Colonic mucosa (tissue), 4 donors: ENCODE data around the gene EEF1A2. TPM values are rescaled to one million over a fixed set of nuclear protein-coding genes. Genes with fewer than 3 reads are reported as not detected.

Experiments used
- DNase-seq: peaks from one replicate; pipeline ENCODE4 v3.0.0-alpha.2; 2020
- H3K27ac ChIP-seq: fragments of 200-600 bp; one replicate; pipeline ENCODE4 v1.8.0; 2021
- H3K27me3 ChIP-seq: fragments of 200-600 bp; one replicate; pipeline ENCODE4 v1.8.0; 2021
- H3K36me3 ChIP-seq: fragments of 200-600 bp; one replicate; pipeline ENCODE4 v1.8.0; 2021
- H3K4me1 ChIP-seq: fragments of 200-600 bp; one replicate; pipeline ENCODE4 v1.8.0; 2021; ENCODE audit warnings: mild to moderate bottlenecking
- H3K4me3 ChIP-seq: fragments of 200-600 bp; one replicate; pipeline ENCODE4 v1.8.0; 2021
- H3K9ac ChIP-seq, 2 donors: one replicate each; pipeline ENCODE4 v1.7.0; 2013; ENCODE audit warnings: control low read depth in 2 of 2, low read depth in 2 of 2, low read length in 2 of 2
- H3K9me3 ChIP-seq: fragments of 200-600 bp; one replicate; pipeline ENCODE4 v1.8.0; 2021
- CTCF ChIP-seq: fragments of 200-600 bp; IDR thresholded peaks from one replicate; pipeline ENCODE4 v1.8.0; 2022; ENCODE audit warnings: antibody characterized with exemption, mild to moderate bottlenecking
- intact Hi-C: fragments of 100-400 bp; cut with DNase I; formaldehyde crosslinking; loops from one replicate; pipeline ENCODE4 v1.14.1; 2022
- total RNA-seq, 2 donors: library from RNA; stranded (reverse); fragmentation: NEBNext Ultra II Directional in 1 of 2; extraction: Animal tissue kit (Norgen Biotek cat#: 25700) in 1 of 2; gene quantifications; one replicate each; pipeline ENCODE4 v1.2.1, GENCODE V29; 2021
- donor health status: healthy.
- donor health status: DM: no; HTN: no; CAD: no.
- donor health status: DM: no; HTN: no; CAD: no.

Gene EEF1A2
- total RNA-seq, 2 donors from 2014 or later = 1.5 to 3.2 TPM

DNA sequence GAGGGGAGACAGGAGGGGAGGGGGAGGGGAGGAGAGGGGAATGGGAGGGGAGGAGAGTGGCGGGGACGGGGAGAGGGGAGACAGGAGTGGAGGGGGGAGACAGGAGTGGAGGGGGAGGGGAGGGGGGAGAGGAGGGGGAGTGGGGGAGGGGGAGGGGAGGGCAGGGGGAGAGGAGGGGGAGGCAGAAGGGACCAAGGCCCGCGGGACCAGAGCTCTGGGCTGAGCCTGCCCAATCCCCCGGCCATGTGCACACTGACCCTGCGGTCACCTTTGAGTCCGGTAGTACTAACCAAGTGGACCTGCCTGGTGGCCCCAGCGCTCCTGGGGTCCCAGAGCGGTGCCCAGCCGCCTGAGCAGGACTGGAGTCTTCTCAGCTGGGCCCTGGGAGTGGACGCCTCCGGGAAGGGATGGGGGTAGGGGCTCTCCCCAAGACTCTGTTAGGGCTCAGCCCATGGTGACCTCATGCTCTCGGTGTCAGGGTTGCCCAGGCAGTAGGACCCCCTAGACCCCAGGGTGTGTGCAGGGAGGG is 26.0 kb downstream of the EEF1A2 start:
- Histone ChIP-seq H3K9ac (no peak overlapping the region), H3K9me3 (no peaks in the 10 kb centered on the region), H3K36me3 (no peaks in the 10 kb centered on the region), H3K4me1 (no peaks in the 10 kb centered on the region), H3K4me3 (no peak overlapping the region), H3K27me3 (peaks cover 32% of the 10 kb centered on the region), H3K27ac (no peak overlapping the region)
- DNase-seq = no peak
- TF ChIP-seq CTCF = no peak
- intact Hi-C loops = no loop called here

DNA sequence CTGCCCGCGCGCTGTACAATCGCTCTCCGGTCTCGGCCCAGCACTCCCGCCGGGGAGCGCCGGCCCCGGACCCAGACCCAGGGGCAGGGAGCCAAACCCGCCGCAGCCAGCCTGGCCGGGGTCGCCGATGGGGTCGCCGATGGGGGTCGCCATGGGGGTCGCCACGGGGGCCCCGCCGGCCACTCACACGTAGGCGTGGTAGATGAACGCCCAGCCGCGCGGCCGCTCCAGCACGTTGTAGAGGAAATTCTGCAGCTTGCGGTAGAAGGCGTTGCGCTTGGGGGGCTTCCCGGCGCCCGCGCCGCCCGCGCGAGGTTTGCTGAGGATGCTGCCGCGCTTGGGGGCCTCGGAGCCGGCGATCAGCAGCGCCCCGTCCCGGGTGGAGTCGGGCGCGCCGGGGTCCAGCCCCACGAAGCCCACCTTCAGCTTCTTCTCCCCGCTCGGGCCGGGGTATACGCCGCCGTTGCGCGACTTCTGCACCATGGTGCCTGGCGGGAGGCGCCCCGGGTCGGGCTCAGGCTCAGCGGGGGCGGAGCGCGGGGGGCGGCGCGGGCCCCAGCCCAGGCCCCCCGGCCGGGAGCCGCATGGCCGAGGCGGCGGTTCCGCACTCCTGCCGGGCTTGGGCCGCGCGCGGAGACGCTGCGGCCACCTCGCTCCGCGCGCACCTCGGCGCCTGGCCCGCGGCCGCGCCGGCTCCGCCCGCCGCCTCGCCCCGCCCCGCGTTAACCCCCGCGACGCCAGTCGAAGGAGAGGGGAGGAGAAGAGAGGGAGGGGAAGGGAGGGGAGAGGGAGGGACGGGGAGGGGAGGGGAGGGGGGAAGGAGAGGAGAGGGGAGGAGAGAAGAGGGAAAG is 26.7 kb downstream of the EEF1A2 start, which contains the start of gene KCNQ2:
TSS of gene KCNQ2 (minus strand) at position 675 of the 851 bp plus-strand sequence. CDS start at position 483, 192 bp downstream.
- no peak for DNase-seq
- no peak within 1 kb of the TSS for H3K4me3 ChIP-seq
- H3K27me3 ChIP-seq = peaks cover 32% of the 10 kb centered on the region
- no peak within 1 kb of the TSS for H3K9ac ChIP-seq
- H3K36me3 ChIP-seq = no peaks in the 10 kb centered on the region
- no peak within 1 kb of the TSS for H3K27ac ChIP-seq
- no peaks in the 10 kb centered on the region for H3K4me1 ChIP-seq
- H3K9me3 ChIP-seq = no peaks in the 10 kb centered on the region
- intact Hi-C loops = no loop called here
- no peak for TF ChIP-seq CTCF

- no peak overlapping the region for H3K4me3 ChIP-seq
- H3K27ac ChIP-seq = no peak overlapping the region
- DNase-seq = no peak
- no peaks in the 10 kb centered on the region for H3K4me1 ChIP-seq
- intact Hi-C loops = no loop called here
- no peaks in the 10 kb centered on the region for H3K36me3 ChIP-seq
- no peak overlapping the region for H3K9ac ChIP-seq
- peaks cover 32% of the 10 kb centered on the region for H3K27me3 ChIP-seq
- no peaks in the 10 kb centered on the region for H3K9me3 ChIP-seq
- TF ChIP-seq CTCF = no peak
Measured at GRCh38 chr20:63471717-63471980, 27.2 kb downstream of the EEF1A2 start.

DNA sequence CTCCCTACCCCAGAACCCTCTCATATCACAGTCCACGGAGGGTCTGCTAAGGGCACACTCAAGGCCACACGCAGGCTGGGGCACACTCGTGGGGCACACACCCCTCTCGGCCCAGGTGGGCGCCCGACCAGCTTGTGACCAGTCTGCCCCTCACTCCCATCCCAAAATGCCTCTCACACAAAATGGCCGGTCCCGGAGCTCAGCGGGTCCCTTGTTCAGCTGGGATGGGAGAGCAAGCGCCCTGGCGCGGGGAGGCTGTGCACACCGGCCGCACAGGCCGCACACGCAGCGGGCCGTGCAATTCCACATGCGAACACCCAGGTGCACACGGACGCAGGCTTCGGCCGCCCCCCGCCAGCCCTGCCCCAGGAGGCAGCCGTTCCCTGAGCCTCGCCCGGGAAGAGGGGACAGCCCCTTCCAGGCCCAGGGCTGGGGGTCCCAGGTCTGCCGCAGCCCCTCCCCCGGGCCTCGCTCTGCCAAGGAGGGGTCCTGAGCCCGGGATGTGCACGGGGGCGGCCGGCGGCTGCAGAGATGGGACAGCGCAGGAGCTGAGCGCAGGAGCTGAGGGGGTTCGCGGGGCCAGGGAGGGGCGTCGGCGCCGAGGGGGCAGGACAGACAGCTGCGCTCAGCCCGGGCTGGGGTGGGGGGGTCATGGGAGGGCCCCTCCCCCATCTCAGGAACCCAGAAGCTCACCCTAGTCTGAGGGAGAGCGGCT is 27.7 kb downstream of the EEF1A2 start:
- TF ChIP-seq CTCF = no peak
- no peaks in the 10 kb centered on the region for H3K4me1 ChIP-seq
- H3K27ac ChIP-seq = no peak overlapping the region
- no peaks in the 10 kb centered on the region for H3K36me3 ChIP-seq
- no peak for DNase-seq
- intact Hi-C loops = no loop called here
- peaks cover 32% of the 10 kb centered on the region for H3K27me3 ChIP-seq
- no peak overlapping the region for H3K4me3 ChIP-seq
- H3K9me3 ChIP-seq = no peaks in the 10 kb centered on the region
- H3K9ac ChIP-seq = no peak overlapping the region

GRCh38 chr20:63470410-63470809 is 28.5 kb downstream of the EEF1A2 start:
- no peak overlapping the region for H3K27ac ChIP-seq
- H3K9ac ChIP-seq = no peak overlapping the region
- no peaks in the 10 kb centered on the region for H3K36me3 ChIP-seq
- no peaks in the 10 kb centered on the region for H3K4me1 ChIP-seq
- DNase-seq = no peak
- no peaks in the 10 kb centered on the region for H3K9me3 ChIP-seq
- intact Hi-C loops = no loop called here
- H3K27me3 ChIP-seq = peaks cover 32% of the 10 kb centered on the region
- no peak overlapping the region for H3K4me3 ChIP-seq
- TF ChIP-seq CTCF = no peak
